NK-92 treated with Interleukin-12 subunit alpha and Interleukin-12 subunit beta, amount 100 ng/mL, for 24 hours (cell line): ENCODE results near the gene XKRX.

Source experiments
- DNase-seq: peaks from one replicate; lab custom pipeline; 2025; lab: John Stamatoyannopoulos, UW

Gene XKRX

GRCh38 chrX:100928660-100929613, at the start of gene XKRX:
Gene XKRX, minus strand, starts transcription at chrX:100928917. Its CDS starts 613 bp downstream, at chrX:100928304.
- DNase-seq, result no peak

GRCh38 chrX:100976211-100976610, 47.5 kb upstream of the XKRX start:
- DNase-seq, result no peak

GRCh38 chrX:100975212-100975611, 46.5 kb upstream of the XKRX start:
- no peak for DNase-seq

- DNase-seq, result no peak
Observed at GRCh38 chrX:100973411-100973810, 44.7 kb upstream of the XKRX start.

- DNase-seq, result no peak
Observed at GRCh38 chrX:100969936-100970335, 41.2 kb upstream of the XKRX start.

GRCh38 chrX:100969408-100969807, 40.7 kb upstream of the XKRX start, which contains the start of gene ARL13A:
Gene ARL13A, plus strand, starts transcription at chrX:100969708. Its CDS starts 3,982 bp downstream, at chrX:100973690.
- DNase-seq, result no peak

- DNase-seq, result no peak
Observed at GRCh38 chrX:100964362-100964761, 35.6 kb upstream of the XKRX start.

- no peak for DNase-seq
Observed at GRCh38 chrX:100962811-100963210, 34.1 kb upstream of the XKRX start.

- DNase-seq, result no peak
Observed at GRCh38 chrX:100948557-100948956, 19.8 kb upstream of the XKRX start.

GRCh38 chrX:100946299-100946927, 17.7 kb upstream of the XKRX start:
- no peak for DNase-seq

- DNase-seq, result no peak
Observed at GRCh38 chrX:100944601-100945000, 15.9 kb upstream of the XKRX start.

- no peak for DNase-seq
Observed at GRCh38 chrX:100939333-100939732, 10.6 kb upstream of the XKRX start.

- DNase-seq, result no peak
Observed at GRCh38 chrX:100935767-100936166, 7.0 kb upstream of the XKRX start.

GRCh38 chrX:100931925-100932285, 3.2 kb upstream of the XKRX start:
- no peak for DNase-seq

GRCh38 chrX:100931218-100931924, 2.7 kb upstream of the XKRX start:
- no peak for DNase-seq

GRCh38 chrX:100926453-100926852, 2.3 kb downstream of the XKRX start:
- DNase-seq, result no peak

GRCh38 chrX:100924375-100924774, 4.3 kb downstream of the XKRX start:
- no peak for DNase-seq

- DNase-seq, result no peak
Observed at GRCh38 chrX:100915562-100915961, 13.2 kb downstream of the XKRX start.

GRCh38 chrX:100913111-100913510, 15.6 kb downstream of the XKRX start:
- no peak for DNase-seq

GRCh38 chrX:100911731-100912130, 17.0 kb downstream of the XKRX start:
- no peak for DNase-seq

GRCh38 chrX:100905620-100906019, 23.1 kb downstream of the XKRX start:
- DNase-seq, result no peak

- no peak for DNase-seq
Observed at GRCh38 chrX:100904433-100904832, 24.3 kb downstream of the XKRX start.
